Psoas muscle (tissue), 8 donors: ENCODE measurements around the gene ZEB1. TPM values are rescaled to one million over a fixed set of nuclear protein-coding genes. Genes with fewer than 3 reads are reported as not detected.

Source experiments
- ATAC-seq, 4 donors: fragments of 200-7000 bp; cut with Tn5 transposase; one replicate each; pipeline ENCODE4 v1.9.1; 2020; ENCODE audit warnings: moderate library complexity in 3 of 4, mild to moderate bottlenecking in 2 of 4
- DNase-seq, 2 donors: peaks; one replicate each; pipeline ENCODE4 v3.0.0-alpha.2; 2020
- H3K27ac ChIP-seq: fragments of 200-600 bp; one replicate; pipeline ENCODE4 v1.8.0; 2022
- H3K27me3 ChIP-seq, 3 donors: fragments of 200-600 bp in 1 of 3; one replicate each; pipeline versions ENCODE4 v1.6.1 to v1.8.0; 2013 to 2022; ENCODE audit warnings: low read length in 2 of 3, mild to moderate bottlenecking in 2 of 3, moderate library complexity in 1 of 3; ENCODE audit not compliant: insufficient read depth in 3 of 3
- H3K36me3 ChIP-seq, 2 donors: fragments of 200-600 bp in 1 of 2; one replicate each; pipeline versions ENCODE4 v1.6.1 to v1.8.0; 2013 to 2022; ENCODE audit warnings: low read depth in 1 of 2, mild to moderate bottlenecking in 1 of 2, moderate library complexity in 1 of 2; ENCODE audit not compliant: insufficient read depth in 1 of 2
- H3K4me1 ChIP-seq: fragments of 200-600 bp; one replicate; pipeline ENCODE4 v1.8.0; 2022
- H3K4me3 ChIP-seq: fragments of 200-600 bp; one replicate; pipeline ENCODE4 v1.8.0; 2022; ENCODE audit warnings: mild to moderate bottlenecking
- H3K9me3 ChIP-seq: fragments of 200-600 bp; one replicate; pipeline ENCODE4 v1.8.0; 2022
- WGBS, 3 donors: extraction: QIAGEN DNeasy Blood & Tissue Kit; methylation state at CpG; one replicate each; pipeline versions ENCODE4 v1.1.6 to v1.1.7; 2013; 5-methylcytosine and 5-hydroxymethylcytosine counted together
- intact Hi-C, 2 donors: fragments of 100-400 bp; cut with DNase I; formaldehyde crosslinking; loops; one replicate each; pipeline versions ENCODE4 v1.11.0 to v1.14.2; 2022
- polyA plus RNA-seq, 3 donors: library from polyadenylated mRNA; stranded (reverse); fragments of 200-250 nt; gene quantifications; one replicate each; pipeline ENCODE4 v1.2.3, GENCODE V29; 2013
- total RNA-seq, 4 donors: library from RNA; stranded (reverse); fragmentation: NEBNext Ultra II Directional in 2 of 4; extraction: Animal tissue kit (Norgen Biotek cat#: 25700) in 2 of 4; gene quantifications; one replicate each; pipeline versions ENCODE4 v1.2.1 to v1.2.4, GENCODE V29; 2021 to 2023
- TF ChIP-seq, protein P1 (sequence below): fragments of 200-600 bp; IDR thresholded peaks from one replicate; pipeline ENCODE4 v1.8.0; 2022; ENCODE audit warnings: antibody characterized with exemption
- donor health status: healthy with polysubstance abuse.
- donor health status: DM: no; HTN: no; CAD: no; lungs with moderate emphysema.
- donor health status: Bipolar disorder and iron deficiency.
- donor health status: healthy.
- donor health status: DM: yes; HTN: yes; CAD: no.
- donor health status: DM: no; HTN: no; CAD: no.
- donor health status: DM: no; HTN: no; CAD: no.
- donor health status: DM: yes; HTN: yes; CAD: no.

ZEB1 gene
- total and polyA plus RNA-seq, 7 donors, result 18.7 to 99.8 (median 92.0) TPM

DNA sequence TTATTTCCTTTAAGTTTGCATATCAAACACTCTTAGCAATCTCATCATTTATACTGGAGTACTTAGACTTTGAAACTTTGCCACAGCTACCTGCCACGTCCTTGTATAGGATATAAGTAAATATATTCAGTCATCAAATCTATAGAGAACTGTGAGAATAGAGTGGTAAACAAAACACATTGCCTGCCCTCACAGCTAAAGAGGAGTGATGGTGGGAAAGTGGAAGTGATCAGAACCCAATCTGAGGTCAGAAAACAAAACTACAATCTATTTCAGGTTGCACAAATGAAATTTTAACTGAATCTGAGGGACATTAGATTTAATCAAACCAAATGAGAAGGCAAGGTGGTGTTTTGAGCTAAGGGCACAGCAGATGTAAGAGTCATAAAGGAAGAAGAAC, 74.8 kb downstream of the ZEB1 start:
- ATAC-seq (no peak), DNase-seq (no peak)
- no peaks in the 10 kb centered on the region for H3K9me3 ChIP-seq
- peak overlapping the region; percentile 14 for H3K4me3 ChIP-seq
- TF ChIP-seq, protein P1, sequence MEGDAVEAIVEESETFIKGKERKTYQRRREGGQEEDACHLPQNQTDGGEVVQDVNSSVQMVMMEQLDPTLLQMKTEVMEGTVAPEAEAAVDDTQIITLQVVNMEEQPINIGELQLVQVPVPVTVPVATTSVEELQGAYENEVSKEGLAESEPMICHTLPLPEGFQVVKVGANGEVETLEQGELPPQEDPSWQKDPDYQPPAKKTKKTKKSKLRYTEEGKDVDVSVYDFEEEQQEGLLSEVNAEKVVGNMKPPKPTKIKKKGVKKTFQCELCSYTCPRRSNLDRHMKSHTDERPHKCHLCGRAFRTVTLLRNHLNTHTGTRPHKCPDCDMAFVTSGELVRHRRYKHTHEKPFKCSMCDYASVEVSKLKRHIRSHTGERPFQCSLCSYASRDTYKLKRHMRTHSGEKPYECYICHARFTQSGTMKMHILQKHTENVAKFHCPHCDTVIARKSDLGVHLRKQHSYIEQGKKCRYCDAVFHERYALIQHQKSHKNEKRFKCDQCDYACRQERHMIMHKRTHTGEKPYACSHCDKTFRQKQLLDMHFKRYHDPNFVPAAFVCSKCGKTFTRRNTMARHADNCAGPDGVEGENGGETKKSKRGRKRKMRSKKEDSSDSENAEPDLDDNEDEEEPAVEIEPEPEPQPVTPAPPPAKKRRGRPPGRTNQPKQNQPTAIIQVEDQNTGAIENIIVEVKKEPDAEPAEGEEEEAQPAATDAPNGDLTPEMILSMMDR, result no peak
- H3K27me3 ChIP-seq, result no peaks in the 10 kb centered on the region
- peak overlapping the region; percentile 80 for H3K27ac ChIP-seq
- intact Hi-C loops, result loop anchor here in 1 of 2 donors (10.0 kb wide), 1 partner anchor 69 kb away; no protein-coding TSS in a partner anchor
- 54 to 80% (median 71%) methylated on average over 1 of the region's 1 CpG for WGBS, 3 donors
- peaks cover 64% of the 10 kb centered on the region for H3K4me1 ChIP-seq
- H3K36me3 ChIP-seq, result peaks cover 0 to 4% of the 10 kb centered on the region in 2 donors

DNA sequence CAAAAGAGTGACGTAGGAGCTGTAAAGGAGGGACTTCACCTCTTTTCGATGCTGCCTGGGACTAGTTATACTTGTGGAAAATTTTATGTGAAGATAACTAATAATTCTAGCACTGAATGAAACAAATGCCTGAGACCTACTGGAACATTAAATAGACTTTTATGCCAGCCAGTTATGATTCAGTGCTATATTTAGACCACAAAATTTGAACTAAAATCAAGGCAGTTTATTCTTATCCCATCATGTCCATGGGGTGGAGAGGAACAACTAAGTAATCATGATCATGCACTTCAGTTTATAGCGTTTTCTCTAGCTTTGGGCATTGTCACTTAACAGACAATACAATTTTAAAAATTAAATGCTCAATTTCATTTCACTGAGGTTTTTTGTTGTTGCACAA, 76.7 kb downstream of the ZEB1 start:
- 21 to 33% (median 23%) methylated on average over 3 of the region's 3 CpGs for WGBS, 3 donors
- intact Hi-C loops, result loop anchor here in 1 of 2 donors (10.0 kb wide), 1 partner anchor 71 kb away; no protein-coding TSS in a partner anchor
- Histone ChIP-seq H3K9me3 (no peaks in the 10 kb centered on the region), H3K4me1 (peaks cover 70% of the 10 kb centered on the region), H3K27me3 (no peaks in the 10 kb centered on the region), H3K4me3 (peak overlapping the region; percentile 45), H3K27ac (peak overlapping the region; percentile 80), H3K36me3 (peaks cover 0 to 4% of the 10 kb centered on the region in 2 donors)
- ATAC-seq (peak; percentile 65 to 86 (median 75)), DNase-seq (no peak)
- TF ChIP-seq, protein P1, result no peak

DNA sequence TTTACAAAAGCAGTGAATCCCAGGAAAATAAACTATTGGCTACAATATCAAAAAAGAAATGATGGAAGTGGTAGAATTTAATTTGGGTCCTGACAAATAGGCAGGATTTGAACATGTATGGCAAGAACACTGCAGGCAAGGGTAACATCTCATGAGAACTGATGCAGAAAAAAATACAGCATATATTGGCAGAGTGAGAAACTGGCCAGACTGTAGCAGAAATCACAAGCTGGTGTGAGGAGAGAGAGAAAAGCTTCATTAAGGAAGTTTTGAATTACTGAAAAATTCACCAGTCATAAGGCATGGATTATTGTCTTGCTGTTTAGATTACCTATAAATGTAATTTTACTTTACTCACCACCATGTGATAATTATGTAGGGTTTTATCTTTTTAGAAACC, 77.4 kb downstream of the ZEB1 start:
- H3K27ac ChIP-seq, result peak overlapping the region; percentile 80
- H3K9me3 ChIP-seq, result no peaks in the 10 kb centered on the region
- intact Hi-C loops, result loop anchor here in 1 of 2 donors (10.0 kb wide), 1 partner anchor 72 kb away; no protein-coding TSS in a partner anchor
- ATAC-seq, result no peak
- no peak for DNase-seq
- H3K4me1 ChIP-seq, result peaks cover 74% of the 10 kb centered on the region
- H3K4me3 ChIP-seq, result peak overlapping the region; percentile 45
- H3K27me3 ChIP-seq, result no peaks in the 10 kb centered on the region
- TF ChIP-seq, protein P1, result no peak
- H3K36me3 ChIP-seq, result peaks cover 0 to 4% of the 10 kb centered on the region in 2 donors

DNA sequence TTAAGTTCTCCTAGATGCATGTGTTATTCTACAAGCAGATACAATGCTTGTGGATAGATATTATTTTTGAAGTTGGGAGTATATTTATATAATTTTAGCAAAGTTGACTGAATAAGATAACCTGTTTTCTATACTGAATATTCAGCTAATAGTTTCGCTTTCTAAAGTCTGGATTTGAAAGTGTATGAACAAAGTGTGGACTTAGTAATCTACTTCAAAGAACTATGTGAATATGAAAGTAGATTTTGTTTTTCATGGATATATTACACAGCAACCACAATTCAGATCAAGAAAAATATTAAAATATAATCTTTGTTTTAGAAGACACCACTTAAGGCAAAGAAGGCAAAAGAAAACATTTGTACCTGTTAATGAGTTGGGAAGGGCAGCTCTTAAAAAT, 78.8 kb downstream of the ZEB1 start:
- WGBS, 3 donors, result 91 to 96% (median 94%) methylated on average over 1 of the region's 1 CpG

More for the DNA sequence above, 78.8 kb downstream of the ZEB1 start:
- no peaks in the 10 kb centered on the region for H3K9me3 ChIP-seq
- H3K36me3 ChIP-seq, result peaks cover 0 to 2% of the 10 kb centered on the region in 2 donors
- no peak for ATAC-seq
- intact Hi-C loops, result loop anchor here in 1 of 2 donors (10.0 kb wide), 1 partner anchor 73 kb away; no protein-coding TSS in a partner anchor
- no peaks in the 10 kb centered on the region for H3K27me3 ChIP-seq
- peak overlapping the region; percentile 45 for H3K4me3 ChIP-seq
- H3K27ac ChIP-seq, result peak overlapping the region; percentile 80
- H3K4me1 ChIP-seq, result peaks cover 89% of the 10 kb centered on the region
- TF ChIP-seq, protein P1, result no peak
- no peak for DNase-seq
